Neural cell (in vitro differentiated cells): ENCODE results near the gene HOXC9. TPM values are rescaled to one million over a fixed set of nuclear protein-coding genes. Genes with fewer than 3 reads are reported as not detected.
A peak's percentile ranks its signal among the peaks of the same experiment; 100 is the strongest.

Source experiments
- H2AFZ ChIP-seq: fragments of 200-600, 300-800 bp; sonication (generic), shearing (Covaris generic); 2 replicates; pipeline ENCODE4 v1.6.0; 2014; ENCODE audit warnings: low read depth, mild to moderate bottlenecking, antibody characterized with exemption, low read length, moderate library complexity
- H3F3A ChIP-seq: fragments of 200-600 bp; shearing (Covaris generic); 2 replicates; pipeline ENCODE4 v1.6.1; 2016; ENCODE audit warnings: mild to moderate bottlenecking, moderate library complexity, mixed read lengths, antibody characterized with exemption, low read length; ENCODE audit not compliant: insufficient read depth, poor library complexity, severe bottlenecking
- H3K27ac ChIP-seq: fragments of 200-600, 300-800 bp; sonication (generic), shearing (Covaris generic); 2 replicates; pipeline ENCODE4 v1.5.1; 2014; ENCODE audit warnings: mild to moderate bottlenecking, low read length, moderate library complexity
- H3K27me3 ChIP-seq: fragments of 300-800, 200-600 bp; sonication (generic), shearing (Covaris generic); 2 replicates; pipeline ENCODE4 v1.6.0; 2014; ENCODE audit warnings: mild to moderate bottlenecking, low read depth, low read length, moderate library complexity; ENCODE audit not compliant: insufficient read depth
- H3K36me3 ChIP-seq: fragments of 300-800, 200-600 bp; sonication (generic), shearing (Covaris generic); 2 replicates; pipeline ENCODE4 v1.5.1; 2014; ENCODE audit warnings: mild to moderate bottlenecking, antibody characterized with exemption, low read length, moderate library complexity; ENCODE audit not compliant: insufficient read depth
- H3K4me2 ChIP-seq: fragments of 300-800, 200-600 bp; sonication (generic), shearing (Covaris generic); 2 replicates; pipeline ENCODE4 v1.6.0; 2014; ENCODE audit warnings: mild to moderate bottlenecking, low read length
- H3K4me3 ChIP-seq: fragments of 300-800, 200-600 bp; sonication (generic), shearing (Covaris generic); 2 replicates; pipeline ENCODE4 v1.5.1; 2014; ENCODE audit warnings: mild to moderate bottlenecking, low read length, moderate library complexity
- H3K79me2 ChIP-seq: fragments of 200-600 bp; shearing (Covaris generic); replicated peaks from 2 replicates; pipeline ENCODE4 v1.6.0; 2014; ENCODE audit warnings: mild to moderate bottlenecking, low read length, moderate library complexity; ENCODE audit not compliant: insufficient read depth
- H3K9ac ChIP-seq: fragments of 300-800, 200-600 bp; sonication (generic), shearing (Covaris generic); 2 replicates; pipeline ENCODE4 v1.6.1; 2016; ENCODE audit warnings: mild to moderate bottlenecking, low read length, mixed read lengths
- H3K9me2 ChIP-seq: fragments of 200-600 bp; shearing (Covaris generic); 2 replicates; pipeline ENCODE4 v1.6.1; 2016; ENCODE audit warnings: mild to moderate bottlenecking, low read length, mixed read lengths; ENCODE audit not compliant: insufficient read depth
- H3K9me3 ChIP-seq: fragments of 200-600, 300-800 bp; sonication (generic), shearing (Covaris generic); 2 replicates; pipeline ENCODE4 v1.6.1; 2016; ENCODE audit warnings: mild to moderate bottlenecking, mixed run types, low read length, moderate library complexity, mixed read lengths
- H4K20me1 ChIP-seq: fragments of 200-600 bp; shearing (Covaris generic); 2 replicates; pipeline ENCODE4 v1.6.1; 2016; ENCODE audit warnings: mild to moderate bottlenecking, mixed run types; ENCODE audit not compliant: insufficient read depth
- EP300 ChIP-seq: fragments of 450-650 bp; conservative IDR thresholded peaks from 2 replicates; pipeline ENCODE4 v1.6.1; 2014; ENCODE audit warnings: antibody characterized with exemption, mild to moderate bottlenecking, moderate library complexity; ENCODE audit not compliant: poor library complexity, severe bottlenecking
- EZH2 ChIP-seq: fragments of 200-600, 300-800 bp; shearing (Covaris generic), sonication (generic); IDR thresholded peaks from 2 replicates; pipeline ENCODE4 v1.6.1; 2014; ENCODE audit warnings: antibody characterized with exemption, low read length, borderline replicate concordance, mild to moderate bottlenecking; ENCODE audit not compliant: insufficient read depth, poor library complexity, severe bottlenecking
- MXI1 ChIP-seq: fragments of 450-650 bp; conservative IDR thresholded peaks from 2 replicates; pipeline ENCODE4 v1.6.1; 2014; ENCODE audit warnings: antibody characterized with exemption, mild to moderate bottlenecking; ENCODE audit not compliant: poor library complexity, severe bottlenecking
- POLR2AphosphoS5 ChIP-seq: IDR thresholded peaks from 2 replicates; pipeline ENCODE4 v1.6.1; 2012
- RAD21 ChIP-seq: fragments of 450-650 bp; conservative IDR thresholded peaks from 2 replicates; pipeline ENCODE4 v1.6.1; 2014; ENCODE audit warnings: antibody characterized with exemption, mild to moderate bottlenecking, moderate library complexity
- polyA plus RNA-seq: library from polyadenylated mRNA; depleted of rRNA; stranded (reverse); fragments of >200 nt; gene quantifications from 2 replicates; pipeline ENCODE4 v1.2.3, GENCODE V29; 2014
- TF ChIP-seq, protein P1 (sequence below): fragments of 450-650 bp; IDR thresholded peaks from 2 replicates; pipeline ENCODE4 v1.5.1; 2014; ENCODE audit warnings: antibody characterized with exemption, mild to moderate bottlenecking, moderate library complexity; ENCODE audit not compliant: poor library complexity, severe bottlenecking
- TF ChIP-seq, protein P2 (sequence below): IDR thresholded peaks from 2 replicates; pipeline ENCODE4 v1.6.1; 2012; ENCODE audit warnings: borderline replicate concordance

The HOXC9 gene
- polyA plus RNA-seq, 1 donor from 2014 or later, result not detected

DNA sequence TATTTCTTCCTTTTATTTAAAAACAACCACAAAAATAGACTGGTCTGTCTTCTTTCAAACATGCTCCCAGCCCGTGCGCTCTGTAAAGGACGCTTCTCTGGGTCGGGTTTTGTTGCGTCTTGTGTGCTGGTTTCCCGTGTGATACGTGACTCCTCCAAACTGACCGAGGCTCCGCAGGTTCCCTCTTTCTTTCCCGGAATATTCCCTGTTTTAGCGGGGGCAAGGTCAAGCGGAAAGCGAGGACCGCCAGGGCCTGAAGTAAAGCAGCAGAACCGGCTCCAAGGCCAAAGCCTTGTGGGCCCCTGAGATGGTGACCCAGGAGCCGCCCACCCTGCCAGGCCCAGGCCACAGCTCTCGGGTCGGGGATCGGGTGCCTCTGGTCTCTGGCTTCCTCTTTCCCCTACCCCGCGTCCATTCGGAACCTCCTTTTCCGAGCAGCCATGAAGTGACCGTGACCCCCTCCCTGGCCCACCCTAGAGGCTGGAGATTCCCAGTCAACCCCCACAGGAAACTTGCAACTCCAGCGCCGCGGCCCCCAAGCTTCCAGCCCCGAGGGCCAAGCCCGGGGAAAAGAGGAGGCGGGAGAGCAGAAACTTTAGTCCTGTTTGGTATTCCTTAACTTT, 15.9 kb upstream of the HOXC9 start:
- Histone ChIP-seq H3K9ac (no peak overlapping the region), H3K27ac (no peak overlapping the region), H3K27me3 (peaks cover 100% of the 10 kb centered on the region), H3K9me3 (no peaks in the 10 kb centered on the region), H3K9me2 (no peaks in the 10 kb centered on the region), H4K20me1 (no peaks in the 10 kb centered on the region), H3K36me3 (no peaks in the 10 kb centered on the region), H2AFZ (no peak overlapping the region), H3F3A (no peaks in the 10 kb centered on the region), H3K79me2 (no peaks in the 10 kb centered on the region), H3K4me2 (no peak overlapping the region), H3K4me3 (no peak overlapping the region)
- peak; percentile 30 for TF ChIP-seq EZH2
- no peak for TF ChIP-seq MXI1

DNA sequence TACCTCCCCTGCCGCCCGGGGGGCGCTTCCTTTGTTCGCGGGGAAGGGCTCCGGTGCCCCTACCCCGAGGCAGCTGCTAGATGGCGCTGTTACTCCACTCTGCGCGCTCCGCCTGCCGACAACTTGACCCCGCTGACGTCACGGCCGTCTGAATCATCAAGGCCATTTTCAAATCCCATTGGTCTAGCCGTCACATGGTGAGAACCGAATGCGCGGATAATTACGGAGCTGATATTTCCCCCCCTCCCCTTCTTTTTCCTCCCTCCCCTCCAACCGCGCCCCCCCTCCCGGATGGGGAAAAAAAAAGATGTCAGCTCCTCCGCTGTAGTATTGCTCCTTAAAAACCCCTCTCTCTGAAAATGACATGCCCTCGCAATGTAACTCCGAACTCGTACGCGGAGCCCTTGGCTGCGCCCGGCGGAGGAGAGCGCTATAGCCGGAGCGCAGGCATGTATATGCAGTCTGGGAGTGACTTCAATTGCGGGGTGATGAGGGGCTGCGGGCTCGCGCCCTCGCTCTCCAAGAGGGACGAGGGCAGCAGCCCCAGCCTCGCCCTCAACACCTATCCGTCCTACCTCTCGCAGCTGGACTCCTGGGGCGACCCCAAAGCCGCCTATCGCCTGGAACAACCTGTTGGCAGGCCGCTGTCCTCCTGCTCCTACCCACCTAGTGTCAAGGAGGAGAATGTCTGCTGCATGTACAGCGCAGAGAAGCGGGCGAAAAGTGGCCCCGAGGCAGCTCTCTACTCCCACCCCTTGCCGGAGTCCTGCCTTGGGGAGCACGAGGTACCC, 14.9 kb upstream of the HOXC9 start, which contains the start of gene HOXC10:
Gene HOXC10, plus strand, starts transcription at position 246 of the 791 bp plus-strand sequence. Its CDS starts 114 bp downstream, at position 360.
- no peaks in the 10 kb centered on the region for H3K79me2 ChIP-seq
- H3F3A ChIP-seq, result no peaks in the 10 kb centered on the region
- TF ChIP-seq EP300, result no peak
- peak; percentile 37 for TF ChIP-seq RAD21
- TF ChIP-seq, protein P1, sequence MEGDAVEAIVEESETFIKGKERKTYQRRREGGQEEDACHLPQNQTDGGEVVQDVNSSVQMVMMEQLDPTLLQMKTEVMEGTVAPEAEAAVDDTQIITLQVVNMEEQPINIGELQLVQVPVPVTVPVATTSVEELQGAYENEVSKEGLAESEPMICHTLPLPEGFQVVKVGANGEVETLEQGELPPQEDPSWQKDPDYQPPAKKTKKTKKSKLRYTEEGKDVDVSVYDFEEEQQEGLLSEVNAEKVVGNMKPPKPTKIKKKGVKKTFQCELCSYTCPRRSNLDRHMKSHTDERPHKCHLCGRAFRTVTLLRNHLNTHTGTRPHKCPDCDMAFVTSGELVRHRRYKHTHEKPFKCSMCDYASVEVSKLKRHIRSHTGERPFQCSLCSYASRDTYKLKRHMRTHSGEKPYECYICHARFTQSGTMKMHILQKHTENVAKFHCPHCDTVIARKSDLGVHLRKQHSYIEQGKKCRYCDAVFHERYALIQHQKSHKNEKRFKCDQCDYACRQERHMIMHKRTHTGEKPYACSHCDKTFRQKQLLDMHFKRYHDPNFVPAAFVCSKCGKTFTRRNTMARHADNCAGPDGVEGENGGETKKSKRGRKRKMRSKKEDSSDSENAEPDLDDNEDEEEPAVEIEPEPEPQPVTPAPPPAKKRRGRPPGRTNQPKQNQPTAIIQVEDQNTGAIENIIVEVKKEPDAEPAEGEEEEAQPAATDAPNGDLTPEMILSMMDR, result no peak
- no peak for TF ChIP-seq POLR2AphosphoS5
- TF ChIP-seq, protein P2, sequence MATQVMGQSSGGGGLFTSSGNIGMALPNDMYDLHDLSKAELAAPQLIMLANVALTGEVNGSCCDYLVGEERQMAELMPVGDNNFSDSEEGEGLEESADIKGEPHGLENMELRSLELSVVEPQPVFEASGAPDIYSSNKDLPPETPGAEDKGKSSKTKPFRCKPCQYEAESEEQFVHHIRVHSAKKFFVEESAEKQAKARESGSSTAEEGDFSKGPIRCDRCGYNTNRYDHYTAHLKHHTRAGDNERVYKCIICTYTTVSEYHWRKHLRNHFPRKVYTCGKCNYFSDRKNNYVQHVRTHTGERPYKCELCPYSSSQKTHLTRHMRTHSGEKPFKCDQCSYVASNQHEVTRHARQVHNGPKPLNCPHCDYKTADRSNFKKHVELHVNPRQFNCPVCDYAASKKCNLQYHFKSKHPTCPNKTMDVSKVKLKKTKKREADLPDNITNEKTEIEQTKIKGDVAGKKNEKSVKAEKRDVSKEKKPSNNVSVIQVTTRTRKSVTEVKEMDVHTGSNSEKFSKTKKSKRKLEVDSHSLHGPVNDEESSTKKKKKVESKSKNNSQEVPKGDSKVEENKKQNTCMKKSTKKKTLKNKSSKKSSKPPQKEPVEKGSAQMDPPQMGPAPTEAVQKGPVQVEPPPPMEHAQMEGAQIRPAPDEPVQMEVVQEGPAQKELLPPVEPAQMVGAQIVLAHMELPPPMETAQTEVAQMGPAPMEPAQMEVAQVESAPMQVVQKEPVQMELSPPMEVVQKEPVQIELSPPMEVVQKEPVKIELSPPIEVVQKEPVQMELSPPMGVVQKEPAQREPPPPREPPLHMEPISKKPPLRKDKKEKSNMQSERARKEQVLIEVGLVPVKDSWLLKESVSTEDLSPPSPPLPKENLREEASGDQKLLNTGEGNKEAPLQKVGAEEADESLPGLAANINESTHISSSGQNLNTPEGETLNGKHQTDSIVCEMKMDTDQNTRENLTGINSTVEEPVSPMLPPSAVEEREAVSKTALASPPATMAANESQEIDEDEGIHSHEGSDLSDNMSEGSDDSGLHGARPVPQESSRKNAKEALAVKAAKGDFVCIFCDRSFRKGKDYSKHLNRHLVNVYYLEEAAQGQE, result no peak
- H3K27ac ChIP-seq, result no peak within 1 kb of the TSS
- no peaks in the 10 kb centered on the region for H4K20me1 ChIP-seq
- no peak within 1 kb of the TSS for H2AFZ ChIP-seq
- peaks cover 100% of the 10 kb centered on the region for H3K27me3 ChIP-seq
- H3K9me3 ChIP-seq, result no peaks in the 10 kb centered on the region
- H3K4me2 ChIP-seq, result no peak within 1 kb of the TSS
- no peaks in the 10 kb centered on the region for H3K9me2 ChIP-seq
- no peak within 1 kb of the TSS for H3K9ac ChIP-seq
- H3K36me3 ChIP-seq, result no peaks in the 10 kb centered on the region
- peak within 1 kb of the TSS; percentile 52 for H3K4me3 ChIP-seq

DNA sequence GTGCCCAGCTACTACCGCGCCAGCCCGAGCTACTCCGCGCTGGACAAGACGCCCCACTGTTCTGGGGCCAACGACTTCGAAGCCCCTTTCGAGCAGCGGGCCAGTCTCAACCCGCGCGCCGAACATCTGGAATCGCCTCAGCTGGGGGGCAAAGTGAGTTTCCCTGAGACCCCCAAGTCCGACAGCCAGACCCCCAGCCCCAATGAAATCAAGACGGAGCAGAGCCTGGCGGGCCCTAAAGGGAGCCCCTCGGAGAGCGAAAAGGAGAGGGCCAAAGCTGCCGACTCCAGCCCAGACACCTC, 14.3 kb upstream of the HOXC9 start:
- Histone ChIP-seq H3K9me3 (no peaks in the 10 kb centered on the region), H3K9ac (no peak overlapping the region), H2AFZ (no peak overlapping the region), H3K4me3 (no peak overlapping the region), H3K36me3 (no peaks in the 10 kb centered on the region), H3F3A (no peaks in the 10 kb centered on the region), H3K27ac (no peak overlapping the region), H3K27me3 (peaks cover 100% of the 10 kb centered on the region), H3K4me2 (no peak overlapping the region), H3K79me2 (no peaks in the 10 kb centered on the region), H3K9me2 (no peaks in the 10 kb centered on the region), H4K20me1 (no peaks in the 10 kb centered on the region)
- TF ChIP-seq EZH2 (peak; percentile 45), POLR2AphosphoS5 (no peak)
